GM12874 (cell line): ENCODE results near the gene WAC.

Experiments used
- CTCF ChIP-seq: IDR thresholded peaks from 2 replicates; pipeline ENCODE4 v1.5.1; 2011; ENCODE audit warnings: low read depth, mild to moderate bottlenecking, control low read depth, low read length, moderate library complexity; ENCODE audit not compliant: insufficient read depth

WAC gene

GRCh38 chr10:28575852-28576251 is 42.9 kb downstream of the WAC start:
- no peak for TF ChIP-seq CTCF

DNA sequence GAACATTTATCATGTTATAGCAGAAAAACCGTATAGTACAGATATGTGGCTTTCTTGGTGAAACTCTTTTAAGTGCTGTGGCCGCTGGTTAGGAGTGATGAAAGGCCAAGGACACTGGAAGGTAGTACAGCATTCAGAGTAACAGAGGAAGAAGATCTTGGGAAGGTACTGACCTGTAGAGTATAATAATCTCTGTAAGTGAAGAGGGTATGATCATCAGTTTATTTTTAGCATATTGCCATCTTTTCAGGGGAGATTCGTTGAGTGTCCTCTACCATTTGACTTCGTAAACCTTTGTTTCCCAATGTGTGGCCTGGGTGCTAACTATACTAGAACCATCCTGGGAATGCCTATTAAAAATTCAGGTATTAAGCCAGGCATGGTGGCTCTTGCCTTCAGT is 44.6 kb downstream of the WAC start:
- no peak for TF ChIP-seq CTCF

DNA sequence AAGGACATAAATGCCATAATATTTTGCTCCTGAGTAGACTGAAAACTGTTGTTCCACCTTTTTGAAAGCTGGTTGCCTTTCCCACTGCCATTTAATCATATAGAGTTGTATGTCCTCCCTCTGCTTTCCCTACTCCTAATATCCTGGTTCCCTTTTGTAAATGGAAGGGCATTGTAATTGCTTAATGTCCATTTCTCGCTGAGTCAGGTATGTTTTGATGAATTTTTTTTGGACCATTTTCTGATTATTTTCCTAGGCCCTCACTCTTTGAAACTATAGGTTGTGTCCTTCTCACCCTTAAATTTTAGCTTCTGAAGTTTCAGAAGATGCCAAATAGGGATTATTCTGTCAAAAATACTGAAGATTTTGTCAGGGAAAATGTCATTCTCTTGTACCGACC is 45.5 kb downstream of the WAC start:
- TF ChIP-seq CTCF, result no peak

GRCh38 chr10:28580825-28581224 is 47.9 kb downstream of the WAC start:
- no peak for TF ChIP-seq CTCF

DNA sequence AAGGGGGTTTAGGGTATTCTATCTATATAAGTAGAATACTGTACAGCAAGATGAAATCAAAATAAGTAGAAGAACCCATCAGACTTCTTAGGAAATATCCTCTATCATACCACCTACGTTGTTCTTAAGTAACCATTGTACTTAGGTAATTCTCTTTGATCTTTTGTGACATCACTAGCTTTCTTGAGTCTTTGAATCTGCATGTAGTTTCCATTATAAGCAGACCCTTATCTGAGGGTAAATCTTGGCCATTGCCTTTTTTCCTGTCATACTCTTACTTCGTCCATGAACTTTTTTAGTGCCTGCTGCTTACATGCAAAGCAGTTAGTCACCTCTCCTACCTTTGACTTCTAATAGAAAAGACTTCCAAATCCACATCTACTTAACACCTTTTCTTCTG is 49.0 kb downstream of the WAC start:
- TF ChIP-seq CTCF, result no peak

GRCh38 chr10:28585076-28585475 is 52.2 kb downstream of the WAC start:
- TF ChIP-seq CTCF, result no peak

DNA sequence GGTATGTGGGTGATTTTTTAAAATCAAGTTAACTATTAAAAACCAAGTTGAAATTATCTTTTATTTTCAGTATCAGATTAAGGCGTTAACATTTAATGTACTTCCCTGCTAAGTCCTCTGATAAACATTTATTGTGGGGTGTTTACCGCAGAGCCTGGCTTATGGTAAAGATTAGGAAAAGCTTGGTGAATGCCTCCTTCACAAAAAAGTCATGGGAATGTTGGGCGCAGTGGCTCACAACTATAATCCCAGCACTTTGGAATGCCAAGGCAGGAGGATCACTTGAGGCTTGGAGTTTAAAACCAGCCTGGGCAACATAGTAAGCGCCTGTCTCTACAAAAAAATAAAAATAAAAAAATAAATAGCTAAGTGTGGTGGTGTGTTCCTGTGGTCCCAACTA is 53.3 kb downstream of the WAC start:
- no peak for TF ChIP-seq CTCF
